ENCODE data around the gene POU6F2.
A peak's percentile ranks its signal among the peaks of the same experiment; 100 is the strongest.
"Not testable (repeated sequence)": the region's sequence is repeated elsewhere in the genome, so short reads cannot be mapped to it uniquely, and the experiment has no call there.

POU6F2 gene

GRCh38 chr7:39375874-39376190, 398.1 kb downstream of the POU6F2 start:
- Mint-ChIP-seq H3K4me1 (ENCODE audit: low read depth) (no peaks in the 10 kb centered on the region), H3K27ac (no peak overlapping the region), H3K9me3 (no peaks in the 10 kb centered on the region), H3K4me3 (no peak overlapping the region), H3K36me3 (ENCODE audit: low read depth) (no peaks in the 10 kb centered on the region), H3K27me3 (no peaks in the 10 kb centered on the region)

- H3K4me3 Mint-ChIP-seq; H3K9me3 Mint-ChIP-seq; H3K36me3 Mint-ChIP-seq (ENCODE audit: low read depth); H3K27ac Mint-ChIP-seq; H3K4me1 Mint-ChIP-seq (ENCODE audit: low read depth); H3K27me3 Mint-ChIP-seq: not testable (repeated sequence)
These were observed 399.2 kb downstream of the POU6F2 start for GRCh38 chr7:39376881-39377280.

GRCh38 chr7:39379416-39379815, 401.7 kb downstream of the POU6F2 start:
- Mint-ChIP-seq H3K27ac (peak overlapping the region; percentile 13), H3K9me3 (no peaks in the 10 kb centered on the region), H3K4me3 (no peak overlapping the region), H3K36me3 (ENCODE audit: low read depth) (no peaks in the 10 kb centered on the region), H3K4me1 (ENCODE audit: low read depth) (no peaks in the 10 kb centered on the region), H3K27me3 (no peaks in the 10 kb centered on the region)

GRCh38 chr7:39383136-39383535, 405.4 kb downstream of the POU6F2 start:
- Mint-ChIP-seq H3K4me1 (ENCODE audit: low read depth) (no peaks in the 10 kb centered on the region), H3K27ac (no peak overlapping the region), H3K36me3 (ENCODE audit: low read depth) (no peaks in the 10 kb centered on the region), H3K4me3 (no peak overlapping the region), H3K27me3 (peaks cover 4% of the 10 kb centered on the region), H3K9me3 (no peaks in the 10 kb centered on the region)

- no peaks in the 10 kb centered on the region for H3K9me3 Mint-ChIP-seq
- no peaks in the 10 kb centered on the region for H3K36me3 Mint-ChIP-seq (ENCODE audit: low read depth)
These were observed 406.7 kb downstream of the POU6F2 start for GRCh38 chr7:39384386-39384785.

GRCh38 chr7:39386718-39387117, 409.0 kb downstream of the POU6F2 start:
- Mint-ChIP-seq H3K9me3 (no peaks in the 10 kb centered on the region), H3K4me3 (no peak overlapping the region), H3K36me3 (ENCODE audit: low read depth) (no peaks in the 10 kb centered on the region), H3K27ac (no peak overlapping the region), H3K4me1 (ENCODE audit: low read depth) (no peaks in the 10 kb centered on the region), H3K27me3 (peaks cover 4% of the 10 kb centered on the region)

More at GRCh38 chr7:39384386-39384785, 406.7 kb downstream of the POU6F2 start:
- H3K4me3 Mint-ChIP-seq: no peak overlapping the region
- H3K4me1 Mint-ChIP-seq (ENCODE audit: low read depth): no peaks in the 10 kb centered on the region
- H3K27ac Mint-ChIP-seq: no peak overlapping the region
- H3K27me3 Mint-ChIP-seq: peaks cover 4% of the 10 kb centered on the region

GRCh38 chr7:39392151-39392550, 414.4 kb downstream of the POU6F2 start:
- Mint-ChIP-seq H3K36me3 (ENCODE audit: low read depth) (no peaks in the 10 kb centered on the region), H3K9me3 (no peaks in the 10 kb centered on the region), H3K27ac (no peak overlapping the region), H3K27me3 (peaks cover 9% of the 10 kb centered on the region), H3K4me3 (no peak overlapping the region), H3K4me1 (ENCODE audit: low read depth) (no peaks in the 10 kb centered on the region)

GRCh38 chr7:39394105-39394680, 416.5 kb downstream of the POU6F2 start:
- Mint-ChIP-seq H3K9me3 (no peaks in the 10 kb centered on the region), H3K36me3 (ENCODE audit: low read depth) (no peaks in the 10 kb centered on the region), H3K27ac (no peak overlapping the region), H3K4me1 (ENCODE audit: low read depth) (no peaks in the 10 kb centered on the region), H3K27me3 (peaks cover 9% of the 10 kb centered on the region), H3K4me3 (no peak overlapping the region)

- Mint-ChIP-seq H3K4me3 (no peak overlapping the region), H3K4me1 (ENCODE audit: low read depth) (no peaks in the 10 kb centered on the region), H3K27ac (no peak overlapping the region), H3K9me3 (no peaks in the 10 kb centered on the region), H3K36me3 (ENCODE audit: low read depth) (no peaks in the 10 kb centered on the region), H3K27me3 (peaks cover 9% of the 10 kb centered on the region)
These were observed 421.7 kb downstream of the POU6F2 start for GRCh38 chr7:39399458-39399857.

- H3K4me3 Mint-ChIP-seq: no peak overlapping the region
- H3K27ac Mint-ChIP-seq: no peak overlapping the region
- H3K4me1 Mint-ChIP-seq (ENCODE audit: low read depth): no peaks in the 10 kb centered on the region
- H3K36me3 Mint-ChIP-seq (ENCODE audit: low read depth): no peaks in the 10 kb centered on the region
- H3K27me3 Mint-ChIP-seq: peaks cover 6% of the 10 kb centered on the region
- no peaks in the 10 kb centered on the region for H3K9me3 Mint-ChIP-seq
These were observed 422.3 kb downstream of the POU6F2 start for GRCh38 chr7:39399986-39400385.

- Mint-ChIP-seq H3K4me1 (ENCODE audit: low read depth) (no peaks in the 10 kb centered on the region), H3K36me3 (ENCODE audit: low read depth) (no peaks in the 10 kb centered on the region), H3K27ac (no peak overlapping the region), H3K9me3 (no peaks in the 10 kb centered on the region), H3K27me3 (peaks cover 3% of the 10 kb centered on the region), H3K4me3 (no peak overlapping the region)
These were observed 423.1 kb downstream of the POU6F2 start for GRCh38 chr7:39400836-39401235.

GRCh38 chr7:39402034-39402433, 424.3 kb downstream of the POU6F2 start:
- no peaks in the 10 kb centered on the region for H3K36me3 Mint-ChIP-seq (ENCODE audit: low read depth)
- no peaks in the 10 kb centered on the region for H3K4me1 Mint-ChIP-seq (ENCODE audit: low read depth)
- H3K27me3 Mint-ChIP-seq: peaks cover 8% of the 10 kb centered on the region
- H3K4me3 Mint-ChIP-seq: no peak overlapping the region
- H3K27ac Mint-ChIP-seq: no peak overlapping the region
- H3K9me3 Mint-ChIP-seq: no peaks in the 10 kb centered on the region

GRCh38 chr7:39404907-39405306, 427.2 kb downstream of the POU6F2 start:
- Mint-ChIP-seq H3K4me3 (no peak overlapping the region), H3K27ac (no peak overlapping the region), H3K9me3 (no peaks in the 10 kb centered on the region), H3K27me3 (peaks cover 17% of the 10 kb centered on the region), H3K4me1 (ENCODE audit: low read depth) (no peaks in the 10 kb centered on the region), H3K36me3 (ENCODE audit: low read depth) (no peaks in the 10 kb centered on the region)

- Mint-ChIP-seq H3K4me3 (no peak overlapping the region), H3K27ac (no peak overlapping the region), H3K4me1 (ENCODE audit: low read depth) (no peaks in the 10 kb centered on the region), H3K27me3 (peaks cover 21% of the 10 kb centered on the region), H3K9me3 (no peaks in the 10 kb centered on the region), H3K36me3 (ENCODE audit: low read depth) (no peaks in the 10 kb centered on the region)
These were observed 427.9 kb downstream of the POU6F2 start for GRCh38 chr7:39405581-39405980.

- no peaks in the 10 kb centered on the region for H3K4me1 Mint-ChIP-seq (ENCODE audit: low read depth)
These were observed 428.8 kb downstream of the POU6F2 start for GRCh38 chr7:39406467-39406866.

GRCh38 chr7:39407137-39407536, 429.4 kb downstream of the POU6F2 start:
- Mint-ChIP-seq H3K9me3 (no peaks in the 10 kb centered on the region), H3K4me1 (ENCODE audit: low read depth) (no peaks in the 10 kb centered on the region), H3K4me3 (no peak overlapping the region), H3K27ac (no peak overlapping the region), H3K36me3 (ENCODE audit: low read depth) (no peaks in the 10 kb centered on the region), H3K27me3 (peaks cover 30% of the 10 kb centered on the region)

More at GRCh38 chr7:39406467-39406866, 428.8 kb downstream of the POU6F2 start:
- no peaks in the 10 kb centered on the region for H3K36me3 Mint-ChIP-seq (ENCODE audit: low read depth)
- no peaks in the 10 kb centered on the region for H3K9me3 Mint-ChIP-seq
- peaks cover 26% of the 10 kb centered on the region for H3K27me3 Mint-ChIP-seq
- H3K27ac Mint-ChIP-seq: no peak overlapping the region
- H3K4me3 Mint-ChIP-seq: no peak overlapping the region

Measured in stimulated activated naive CD8-positive, alpha-beta T cell treated with anti-CD3 and anti-CD28 coated beads, Interleukin-15, Interleukin-2, amounts not matched to agents 100 ng/mL and 50 ng/mL, for 24 hours (primary cell).